Fibroblast of pulmonary artery (primary cell): Measurements from ENCODE around the gene RDH11.

ENCODE experiments used
- DNase-seq: peaks from one replicate; pipeline ENCODE4 v3.0.0-alpha.2; 2010; ENCODE audit warnings: low read depth
- H3K4me3 ChIP-seq: replicated peaks from 2 replicates; pipeline ENCODE4 v1.5.1; 2011; ENCODE audit warnings: low read depth, mild to moderate bottlenecking, control low read depth, low read length, moderate library complexity
- CTCF ChIP-seq: IDR thresholded peaks from 2 replicates; pipeline ENCODE4 v1.5.1; 2011; ENCODE audit warnings: mild to moderate bottlenecking, control low read depth, low read length, inconsistent platforms; ENCODE audit errors: missing control alignments

RDH11 gene

GRCh38 chr14:67680941-67681340 lies 14.6 kb downstream of the RDH11 start:
- no peak overlapping the region for H3K4me3 ChIP-seq
- DNase-seq, result no peak
- no peak for TF ChIP-seq CTCF

DNA sequence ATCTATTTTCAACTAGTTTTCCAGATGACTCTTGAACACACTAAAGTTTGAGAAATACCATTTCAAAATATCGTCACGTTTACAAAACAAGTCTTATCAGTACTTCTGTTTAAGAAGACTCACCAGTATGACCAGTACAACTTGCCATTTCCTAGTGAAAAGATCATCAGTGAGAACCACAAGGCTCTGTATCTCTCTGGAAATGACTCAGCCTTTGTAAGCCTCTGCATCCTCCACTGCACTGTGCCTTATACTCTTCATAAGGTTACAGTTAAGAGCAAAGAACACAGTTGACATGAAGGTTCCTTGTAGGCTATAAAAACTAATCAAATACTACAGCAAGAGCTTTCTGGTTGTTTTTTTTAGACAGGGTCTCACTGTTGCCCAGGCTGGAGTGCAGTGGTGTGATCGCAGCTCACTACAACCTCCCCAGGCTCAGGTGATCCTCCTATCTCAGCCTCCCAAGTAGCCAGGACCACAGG lies 15.4 kb downstream of the RDH11 start:
- H3K4me3 ChIP-seq, result no peak overlapping the region
- peak; percentile 93 for DNase-seq
- TF ChIP-seq CTCF, result no peak

- no peak overlapping the region for H3K4me3 ChIP-seq
- no peak for TF ChIP-seq CTCF
- DNase-seq, result no peak
Measured at GRCh38 chr14:67679006-67679405, 16.6 kb downstream of the RDH11 start.

DNA sequence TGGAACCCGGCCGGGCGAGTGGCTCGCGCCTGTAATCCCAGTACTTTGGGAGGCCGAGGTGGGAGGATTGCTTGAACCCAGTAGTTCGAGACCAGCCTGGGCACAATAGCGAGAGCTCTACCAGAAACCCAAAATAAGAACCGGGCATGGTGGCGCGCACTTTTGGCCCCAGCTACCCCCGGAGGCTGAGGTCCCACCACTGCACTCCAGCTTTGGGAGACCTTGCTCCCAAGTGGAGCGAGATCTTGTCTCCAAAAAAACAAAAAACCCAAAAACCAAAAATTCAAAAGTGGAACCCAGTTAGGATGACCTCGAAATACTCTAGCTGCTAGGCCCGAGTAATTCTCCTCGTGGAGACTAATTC lies 20.4 kb downstream of the RDH11 start:
- peak overlapping the region; percentile 89 for H3K4me3 ChIP-seq
- DNase-seq, result no peak
- no peak for TF ChIP-seq CTCF

GRCh38 chr14:67674480-67675218 lies 20.9 kb downstream of the RDH11 start, which contains the start of gene VTI1B:
TSS of gene VTI1B (minus strand) at chr14:67674632. CDS start at chr14:67674489, 143 bp downstream.
- H3K4me3 ChIP-seq, result peak within 1 kb of the TSS; percentile 89
- peak; percentile 16 for TF ChIP-seq CTCF
- peak; percentile 70 for DNase-seq

- peak; percentile 5 for TF ChIP-seq CTCF
- peak; percentile 44 for DNase-seq
- peak overlapping the region; percentile 89 for H3K4me3 ChIP-seq
Measured at GRCh38 chr14:67674139-67674479, 21.5 kb downstream of the RDH11 start.

DNA sequence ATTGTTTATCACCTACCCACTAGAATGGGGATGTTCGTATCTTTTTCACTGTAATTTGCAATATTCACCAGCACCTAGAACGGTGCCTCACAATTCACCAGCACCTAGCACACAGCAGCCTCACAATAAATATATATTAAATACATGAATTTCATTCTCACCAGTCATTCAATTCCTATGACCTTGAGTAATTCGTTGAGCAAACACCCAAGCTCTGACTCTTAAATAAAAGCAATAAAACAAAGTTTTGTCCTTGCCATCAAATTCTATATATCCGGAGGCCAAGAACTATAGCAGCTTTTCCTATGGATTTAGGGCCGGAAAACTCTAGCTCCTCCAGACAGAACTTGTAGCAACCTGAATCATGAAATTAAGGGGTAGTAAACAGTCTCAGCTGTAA lies 22.1 kb downstream of the RDH11 start:
- no peak for TF ChIP-seq CTCF
- DNase-seq, result no peak
- H3K4me3 ChIP-seq, result peak overlapping the region; percentile 89
